LNCaP clone FGC (cell line): ENCODE data around the gene OR7A5.

ENCODE experiments used
- DNase-seq: peaks from one replicate; pipeline ENCODE4 v3.0.0-alpha.2; 2011; ENCODE audit warnings: low read depth
- H3K4me3 ChIP-seq: 2 replicates; pipeline ENCODE4 v1.5.1; 2011; ENCODE audit warnings: mild to moderate bottlenecking, low read depth, low read length, control low read depth
- TF ChIP-seq, protein P1 (sequence below): IDR thresholded peaks from 2 replicates; pipeline ENCODE4 v1.5.1; 2012; ENCODE audit warnings: mild to moderate bottlenecking; ENCODE audit not compliant: control insufficient read depth, insufficient read depth; ENCODE audit errors: extremely low read depth

OR7A5 gene

DNA sequence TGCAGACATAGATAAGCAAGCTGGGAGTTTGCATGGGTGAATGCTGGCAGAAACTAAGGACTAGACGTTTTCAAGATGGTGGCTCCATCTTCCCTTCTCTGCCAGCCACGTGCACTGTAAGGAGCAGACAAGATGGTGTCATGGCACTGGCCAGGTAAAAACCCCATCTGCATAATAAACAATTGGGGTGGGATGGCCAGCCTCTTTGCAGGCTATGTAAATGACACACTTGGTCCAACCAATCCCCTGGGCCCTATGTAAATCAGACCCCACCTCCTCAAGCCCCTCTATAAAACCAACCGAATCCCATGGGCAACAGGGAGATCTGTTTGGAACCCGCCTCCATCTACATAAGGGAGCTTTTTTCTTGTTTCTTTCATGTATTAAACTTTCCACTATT is 2.4 kb upstream of the OR7A5 start:
- no peak for DNase-seq
- no peak overlapping the region for H3K4me3 ChIP-seq

DNA sequence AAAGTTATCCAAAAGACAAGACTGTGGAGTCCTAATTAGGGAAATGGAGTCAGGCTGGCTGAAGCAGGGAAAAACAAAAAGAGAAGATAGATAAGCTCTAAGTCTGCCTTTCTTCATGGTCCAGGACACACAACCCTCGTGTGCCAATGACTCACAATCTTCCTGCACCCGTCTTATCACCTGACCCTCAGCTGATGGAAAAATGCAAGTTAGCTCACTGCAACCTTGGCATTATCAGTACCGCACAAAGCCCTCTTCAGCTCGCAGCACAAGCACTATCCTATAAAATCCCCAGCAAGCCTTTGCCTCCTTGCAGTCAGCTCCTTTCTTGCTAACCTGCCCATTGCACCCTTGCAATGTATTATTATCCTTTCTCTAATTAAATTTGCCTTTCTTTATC is 4.3 kb downstream of the OR7A5 start:
- no peak overlapping the region for H3K4me3 ChIP-seq
- no peak for DNase-seq
- TF ChIP-seq, protein P1, sequence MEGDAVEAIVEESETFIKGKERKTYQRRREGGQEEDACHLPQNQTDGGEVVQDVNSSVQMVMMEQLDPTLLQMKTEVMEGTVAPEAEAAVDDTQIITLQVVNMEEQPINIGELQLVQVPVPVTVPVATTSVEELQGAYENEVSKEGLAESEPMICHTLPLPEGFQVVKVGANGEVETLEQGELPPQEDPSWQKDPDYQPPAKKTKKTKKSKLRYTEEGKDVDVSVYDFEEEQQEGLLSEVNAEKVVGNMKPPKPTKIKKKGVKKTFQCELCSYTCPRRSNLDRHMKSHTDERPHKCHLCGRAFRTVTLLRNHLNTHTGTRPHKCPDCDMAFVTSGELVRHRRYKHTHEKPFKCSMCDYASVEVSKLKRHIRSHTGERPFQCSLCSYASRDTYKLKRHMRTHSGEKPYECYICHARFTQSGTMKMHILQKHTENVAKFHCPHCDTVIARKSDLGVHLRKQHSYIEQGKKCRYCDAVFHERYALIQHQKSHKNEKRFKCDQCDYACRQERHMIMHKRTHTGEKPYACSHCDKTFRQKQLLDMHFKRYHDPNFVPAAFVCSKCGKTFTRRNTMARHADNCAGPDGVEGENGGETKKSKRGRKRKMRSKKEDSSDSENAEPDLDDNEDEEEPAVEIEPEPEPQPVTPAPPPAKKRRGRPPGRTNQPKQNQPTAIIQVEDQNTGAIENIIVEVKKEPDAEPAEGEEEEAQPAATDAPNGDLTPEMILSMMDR, result no peak

More for the DNA sequence above, 2.4 kb upstream of the OR7A5 start:
- TF ChIP-seq, protein P1, result no peak

DNA sequence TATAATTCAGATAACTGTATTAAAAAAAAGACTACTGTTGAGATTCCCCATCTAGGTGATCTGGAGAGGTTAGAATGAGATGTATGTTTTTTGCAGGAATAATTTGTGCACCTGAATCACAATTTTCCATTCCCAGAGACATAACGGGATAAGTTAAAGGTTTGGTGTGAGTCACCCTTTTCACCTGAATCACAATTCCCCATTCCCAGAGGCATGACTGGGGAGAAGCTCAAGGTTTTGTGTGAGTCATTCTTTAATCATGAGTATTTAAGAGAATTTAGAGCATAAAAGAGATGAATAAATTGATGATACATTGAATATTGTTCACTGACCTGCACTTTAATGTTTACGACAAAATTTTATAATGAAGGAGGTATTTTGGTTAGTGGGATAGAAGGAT is 9.0 kb downstream of the OR7A5 start:
- H3K4me3 ChIP-seq, result no peak overlapping the region
- no peak for DNase-seq
- TF ChIP-seq, protein P1, result no peak

DNA sequence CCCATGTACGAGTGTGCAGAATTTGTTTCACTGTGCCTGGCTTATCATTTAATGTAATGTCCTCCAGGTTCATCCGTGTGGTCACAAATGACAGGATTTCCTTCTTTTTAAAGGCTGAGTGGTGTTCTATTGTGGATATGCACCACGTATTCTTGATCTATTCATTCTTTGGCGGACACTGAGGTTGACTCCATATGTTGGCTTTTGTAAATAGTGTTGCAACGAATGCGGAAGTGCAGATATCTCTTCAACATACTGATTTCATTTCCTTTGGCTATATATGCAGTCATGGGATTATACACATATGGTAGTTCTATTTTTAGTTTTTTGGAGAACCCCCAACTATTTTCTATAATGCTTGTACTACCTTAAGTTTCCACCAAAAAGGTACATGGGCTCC is 13.0 kb downstream of the OR7A5 start:
- no peak overlapping the region for H3K4me3 ChIP-seq
- TF ChIP-seq, protein P1, result no peak
- no peak for DNase-seq

DNA sequence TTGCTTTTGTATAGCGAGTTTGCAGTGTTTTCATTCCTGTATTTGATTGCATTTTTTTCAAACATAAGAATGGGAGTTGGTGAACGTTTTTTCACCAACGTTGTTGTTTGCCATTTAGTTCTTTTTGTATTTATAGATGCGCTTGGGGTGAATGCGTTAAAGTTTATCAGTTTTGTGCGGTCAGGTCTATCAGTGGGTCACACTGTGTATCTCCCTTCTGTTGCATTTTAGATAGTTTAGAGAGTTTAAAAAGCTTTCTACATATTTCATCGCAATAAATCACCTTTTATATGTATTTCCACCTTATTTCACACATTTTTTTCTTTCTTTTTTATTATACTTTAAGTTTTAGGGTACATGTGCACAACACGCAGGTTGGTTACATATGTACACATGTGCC is 16.4 kb downstream of the OR7A5 start:
- no peak overlapping the region for H3K4me3 ChIP-seq
- TF ChIP-seq, protein P1, result no peak
- DNase-seq, result no peak

DNA sequence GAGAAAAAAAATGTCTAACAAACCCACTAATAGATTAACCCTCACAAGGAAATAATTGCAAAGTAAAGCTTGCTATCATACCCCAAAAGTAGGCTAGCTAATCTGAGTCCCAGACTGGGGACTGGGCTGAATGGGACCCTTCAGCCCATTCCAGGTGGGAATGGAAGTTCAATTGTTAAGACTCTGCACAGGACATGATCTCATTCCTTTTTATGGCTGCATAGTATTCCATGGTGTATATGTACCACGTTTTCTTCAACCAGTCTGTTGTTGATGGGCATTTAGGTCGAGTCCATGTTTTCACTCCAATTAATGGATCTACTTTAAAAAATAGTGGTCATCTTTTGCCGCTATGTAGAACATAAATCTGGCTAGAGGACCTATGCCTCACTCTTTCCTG is 17.9 kb downstream of the OR7A5 start:
- DNase-seq, result no peak
- H3K4me3 ChIP-seq, result no peak overlapping the region
- TF ChIP-seq, protein P1, result no peak

DNA sequence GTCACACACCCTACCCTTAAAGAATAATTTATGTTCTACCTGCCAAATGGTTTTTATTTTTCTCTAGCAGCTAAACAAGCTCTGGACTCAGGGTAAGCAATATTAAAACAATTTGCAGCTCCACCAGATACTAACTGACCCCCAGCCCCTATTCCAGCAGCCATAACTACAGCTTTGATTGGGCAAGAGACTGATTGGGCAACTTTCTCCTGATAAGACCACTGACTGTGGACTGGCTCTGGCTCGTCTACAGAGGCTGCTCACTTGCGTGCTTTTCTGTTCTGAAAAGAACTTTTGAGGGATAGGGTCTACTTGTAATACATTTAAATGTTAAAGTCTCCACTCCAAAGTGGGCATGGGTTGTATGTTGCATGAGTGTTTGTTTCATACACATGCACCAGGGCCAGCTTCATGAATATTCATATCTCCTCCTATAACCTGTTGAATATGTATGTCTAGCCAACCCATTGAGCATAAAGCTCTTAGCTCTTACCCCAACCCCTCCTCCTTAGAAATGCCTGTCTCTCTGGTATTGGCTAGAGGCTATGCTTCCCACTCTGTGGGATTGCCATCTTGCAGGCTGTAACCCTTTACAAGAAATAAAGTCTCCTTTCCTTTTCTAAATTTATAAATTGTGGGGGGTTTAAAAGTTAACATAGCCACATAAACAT is 19.9 kb downstream of the OR7A5 start:
- H3K4me3 ChIP-seq, result no peak overlapping the region
- TF ChIP-seq, protein P1, result no peak
- no peak for DNase-seq
